ENCODE measurements around the gene EIPR1. TPM values are rescaled to one million over a fixed set of nuclear protein-coding genes. Genes with fewer than 3 reads are reported as not detected.

EIPR1 gene
- total and polyA plus RNA-seq, 2 donors from 2014 or later = 28.2 to 37.8 TPM

DNA sequence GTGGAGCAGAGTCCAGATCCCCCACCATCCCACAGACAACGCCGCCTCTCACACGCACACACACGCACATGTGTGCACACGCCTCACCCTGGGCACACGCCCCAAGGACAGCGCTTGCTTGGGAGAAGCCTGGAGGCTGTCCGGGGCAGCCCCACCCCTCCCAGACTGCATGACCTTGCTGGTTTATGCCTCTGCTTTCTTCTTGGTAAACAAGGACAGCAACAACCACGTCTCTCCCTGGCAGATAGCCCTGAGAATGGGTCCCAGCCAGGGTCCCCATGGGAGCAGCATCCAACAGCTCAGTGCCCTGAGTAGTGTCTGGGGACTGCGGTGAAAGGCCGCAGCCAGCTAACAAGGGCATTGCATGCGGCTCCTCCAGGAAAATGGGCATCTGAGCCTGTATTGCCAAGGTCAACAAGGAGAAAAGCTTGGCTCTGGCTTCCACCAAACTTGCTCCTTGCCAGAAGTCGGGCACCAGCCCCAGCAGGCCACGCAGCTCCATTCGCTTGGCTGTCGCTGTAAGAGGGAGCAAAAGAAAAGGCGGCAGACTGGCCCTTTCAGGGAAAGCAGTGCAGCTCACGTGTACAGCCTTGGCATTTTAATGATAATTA is 234.6 kb downstream of the EIPR1 start:
- Histone ChIP-seq H3K27me3 (ENCODE audit: control insufficient read depth, insufficient read depth, low read length) (no peaks in the 10 kb centered on the region), H3K9me3 (ENCODE audit: control insufficient read depth in 2 of 3, insufficient read depth in 1 of 3, low read length in 3 of 3) (peaks cover 0 to under 1% (median 0%) of the 10 kb centered on the region in 3 donors), H3K36me3 (ENCODE audit: control insufficient read depth in 2 of 3, insufficient read depth in 3 of 3, low read length in 3 of 3) (no peaks in the 10 kb centered on the region), H3K4me3 (ENCODE audit: low read length in 3 of 3) (no peak overlapping the region), H3K9ac (ENCODE audit: low read length in 3 of 3) (no peak overlapping the region), H3K27ac (ENCODE audit: low read depth in 2 of 2, low read length in 2 of 2) (no peak overlapping the region), H3K4me1 (ENCODE audit: control insufficient read depth in 2 of 3, insufficient read depth in 2 of 3, low read depth in 1 of 3, low read length in 3 of 3) (no peaks in the 10 kb centered on the region)
- TF ChIP-seq, protein P1, sequence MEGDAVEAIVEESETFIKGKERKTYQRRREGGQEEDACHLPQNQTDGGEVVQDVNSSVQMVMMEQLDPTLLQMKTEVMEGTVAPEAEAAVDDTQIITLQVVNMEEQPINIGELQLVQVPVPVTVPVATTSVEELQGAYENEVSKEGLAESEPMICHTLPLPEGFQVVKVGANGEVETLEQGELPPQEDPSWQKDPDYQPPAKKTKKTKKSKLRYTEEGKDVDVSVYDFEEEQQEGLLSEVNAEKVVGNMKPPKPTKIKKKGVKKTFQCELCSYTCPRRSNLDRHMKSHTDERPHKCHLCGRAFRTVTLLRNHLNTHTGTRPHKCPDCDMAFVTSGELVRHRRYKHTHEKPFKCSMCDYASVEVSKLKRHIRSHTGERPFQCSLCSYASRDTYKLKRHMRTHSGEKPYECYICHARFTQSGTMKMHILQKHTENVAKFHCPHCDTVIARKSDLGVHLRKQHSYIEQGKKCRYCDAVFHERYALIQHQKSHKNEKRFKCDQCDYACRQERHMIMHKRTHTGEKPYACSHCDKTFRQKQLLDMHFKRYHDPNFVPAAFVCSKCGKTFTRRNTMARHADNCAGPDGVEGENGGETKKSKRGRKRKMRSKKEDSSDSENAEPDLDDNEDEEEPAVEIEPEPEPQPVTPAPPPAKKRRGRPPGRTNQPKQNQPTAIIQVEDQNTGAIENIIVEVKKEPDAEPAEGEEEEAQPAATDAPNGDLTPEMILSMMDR (IDR thresholded peaks at IDR 0.05; ENCODE audit: borderline replicate concordance, extremely low read depth, insufficient read depth) = no peak
- intact Hi-C loops (cut with DNase I) = no loop called here
- FAIRE-seq (no peak), DNase-seq (no peak)

GRCh38 chr2:3142210-3142609 is 235.4 kb downstream of the EIPR1 start:
- no peak overlapping the region for H3K4me3 ChIP-seq (ENCODE audit: low read length in 3 of 3)
- H3K9ac ChIP-seq (ENCODE audit: low read length in 3 of 3) = no peak overlapping the region
- peaks cover 0 to 2% (median 2%) of the 10 kb centered on the region in 3 donors for H3K36me3 ChIP-seq (ENCODE audit: control insufficient read depth in 2 of 3, insufficient read depth in 3 of 3, low read length in 3 of 3)
- DNase-seq (no peak), FAIRE-seq (no peak)
- TF ChIP-seq, protein P1 (IDR thresholded peaks at IDR 0.05; ENCODE audit: borderline replicate concordance, extremely low read depth, insufficient read depth) = no peak
- H3K27ac ChIP-seq (ENCODE audit: low read depth in 2 of 2, low read length in 2 of 2) = no peak overlapping the region
- H3K27me3 ChIP-seq (ENCODE audit: control insufficient read depth, insufficient read depth, low read length) = no peaks in the 10 kb centered on the region
- peaks cover 0 to 3% (median 0%) of the 10 kb centered on the region in 3 donors for H3K4me1 ChIP-seq (ENCODE audit: control insufficient read depth in 2 of 3, insufficient read depth in 2 of 3, low read depth in 1 of 3, low read length in 3 of 3)
- intact Hi-C loops (cut with DNase I) = no loop called here
- peaks cover 0 to 3% (median 0%) of the 10 kb centered on the region in 3 donors for H3K9me3 ChIP-seq (ENCODE audit: control insufficient read depth in 2 of 3, insufficient read depth in 1 of 3, low read length in 3 of 3)

- H3K36me3 ChIP-seq (ENCODE audit: control insufficient read depth in 2 of 3, insufficient read depth in 3 of 3, low read length in 3 of 3) = peaks cover 0 to 2% (median 2%) of the 10 kb centered on the region in 3 donors
- peaks cover 0 to 3% (median 0%) of the 10 kb centered on the region in 3 donors for H3K9me3 ChIP-seq (ENCODE audit: control insufficient read depth in 2 of 3, insufficient read depth in 1 of 3, low read length in 3 of 3)
- DNase-seq (no peak), FAIRE-seq (no peak)
- intact Hi-C loops (cut with DNase I) = no loop called here
- no peak overlapping the region for H3K9ac ChIP-seq (ENCODE audit: low read length in 3 of 3)
- TF ChIP-seq, protein P1 (IDR thresholded peaks at IDR 0.05; ENCODE audit: borderline replicate concordance, extremely low read depth, insufficient read depth) = no peak
- no peaks in the 10 kb centered on the region for H3K27me3 ChIP-seq (ENCODE audit: control insufficient read depth, insufficient read depth, low read length)
- H3K27ac ChIP-seq (ENCODE audit: low read depth in 2 of 2, low read length in 2 of 2) = no peak overlapping the region
- H3K4me1 ChIP-seq (ENCODE audit: control insufficient read depth in 2 of 3, insufficient read depth in 2 of 3, low read depth in 1 of 3, low read length in 3 of 3) = peaks cover 0 to 3% (median 0%) of the 10 kb centered on the region in 3 donors
- no peak overlapping the region for H3K4me3 ChIP-seq (ENCODE audit: low read length in 3 of 3)
These were observed 235.9 kb downstream of the EIPR1 start for GRCh38 chr2:3141696-3142095.

Data from kidney (tissue), 14 donors.